Type B pancreatic cell (in vitro differentiated cells): Measurements from ENCODE around the gene PLCL1. TPM values are rescaled to one million over a fixed set of nuclear protein-coding genes. Genes with fewer than 3 reads are reported as not detected.

ENCODE experiments used
- DNase-seq: peaks from one replicate; pipeline ENCODE4 v3.0.0; 2021; ENCODE audit warnings: mixed read lengths; ENCODE audit not compliant: unreplicated experiment; ENCODE audit errors: extremely low spot score
- H3K27ac Mint-ChIP-seq: 2 replicates; pipeline ENCODE4 v1.8.0; 2021; ENCODE audit warnings: mild to moderate bottlenecking, mixed read lengths
- H3K27me3 Mint-ChIP-seq: 2 replicates; pipeline ENCODE4 v1.8.0; 2021; ENCODE audit warnings: mixed read lengths
- H3K36me3 Mint-ChIP-seq: 2 replicates; pipeline ENCODE4 v1.8.0; 2021; ENCODE audit warnings: mixed read lengths
- H3K4me1 Mint-ChIP-seq: one replicate; pipeline ENCODE4 v1.8.0; 2021; ENCODE audit warnings: mixed read lengths; ENCODE audit not compliant: unreplicated experiment
- H3K4me3 Mint-ChIP-seq: 2 replicates; pipeline ENCODE4 v1.8.0; 2021; ENCODE audit warnings: mild to moderate bottlenecking, mixed read lengths
- H3K9me3 Mint-ChIP-seq: 2 replicates; pipeline ENCODE4 v1.8.0; 2021; ENCODE audit warnings: mixed read lengths
- CTCF ChIP-seq: fragments of 200-600 bp; sonication (generic); conservative IDR thresholded peaks from 2 replicates; pipeline ENCODE4 v1.5.0; 2021; ENCODE audit warnings: antibody characterized with exemption, mild to moderate bottlenecking
- total RNA-seq: library from RNA; stranded (reverse); gene quantifications from 2 replicates; pipeline ENCODE4 v1.2.1, GENCODE V29; 2021; ENCODE audit warnings: low replicate concordance

PLCL1 gene
- total RNA-seq, 1 donor from 2014 or later, result 4.4 TPM

GRCh38 chr2:198113316-198113715 is 308.9 kb downstream of the PLCL1 start:
- H3K27ac Mint-ChIP-seq, result no peak overlapping the region
- H3K4me3 Mint-ChIP-seq, result no peak overlapping the region
- H3K36me3 Mint-ChIP-seq, result no peaks in the 10 kb centered on the region
- no peak for DNase-seq
- TF ChIP-seq CTCF, result no peak
- no peaks in the 10 kb centered on the region for H3K27me3 Mint-ChIP-seq
- H3K4me1 Mint-ChIP-seq, result peaks cover 4% of the 10 kb centered on the region
- H3K9me3 Mint-ChIP-seq, result no peaks in the 10 kb centered on the region

GRCh38 chr2:198114064-198114463 is 309.7 kb downstream of the PLCL1 start:
- Mint-ChIP-seq H3K4me3 (no peak overlapping the region), H3K9me3 (no peaks in the 10 kb centered on the region), H3K36me3 (no peaks in the 10 kb centered on the region), H3K4me1 (peaks cover 4% of the 10 kb centered on the region), H3K27me3 (no peaks in the 10 kb centered on the region), H3K27ac (no peak overlapping the region)
- no peak for DNase-seq
- TF ChIP-seq CTCF, result no peak

- Mint-ChIP-seq H3K27ac (no peak overlapping the region), H3K4me3 (no peak overlapping the region), H3K4me1 (peaks cover 4% of the 10 kb centered on the region), H3K36me3 (no peaks in the 10 kb centered on the region), H3K9me3 (no peaks in the 10 kb centered on the region), H3K27me3 (peaks cover 5% of the 10 kb centered on the region)
- TF ChIP-seq CTCF, result no peak
- DNase-seq, result no peak
Observed at GRCh38 chr2:198115201-198115600, 310.8 kb downstream of the PLCL1 start.

- H3K9me3 Mint-ChIP-seq, result peaks cover 7% of the 10 kb centered on the region
- peaks cover 4% of the 10 kb centered on the region for H3K4me1 Mint-ChIP-seq
- peaks cover 5% of the 10 kb centered on the region for H3K27me3 Mint-ChIP-seq
- no peak overlapping the region for H3K27ac Mint-ChIP-seq
- no peak for TF ChIP-seq CTCF
- DNase-seq, result no peak
- no peaks in the 10 kb centered on the region for H3K36me3 Mint-ChIP-seq
- H3K4me3 Mint-ChIP-seq, result no peak overlapping the region
Observed at GRCh38 chr2:198116756-198117155, 312.4 kb downstream of the PLCL1 start.

GRCh38 chr2:198117406-198118041 is 313.1 kb downstream of the PLCL1 start:
- peaks cover 7% of the 10 kb centered on the region for H3K9me3 Mint-ChIP-seq
- no peak for DNase-seq
- H3K27ac Mint-ChIP-seq, result no peak overlapping the region
- H3K36me3 Mint-ChIP-seq, result no peaks in the 10 kb centered on the region
- no peak for TF ChIP-seq CTCF
- peaks cover 4% of the 10 kb centered on the region for H3K4me1 Mint-ChIP-seq
- H3K27me3 Mint-ChIP-seq, result peaks cover 5% of the 10 kb centered on the region
- H3K4me3 Mint-ChIP-seq, result no peak overlapping the region

GRCh38 chr2:198127627-198128026 is 323.2 kb downstream of the PLCL1 start:
- Mint-ChIP-seq H3K9me3 (no peaks in the 10 kb centered on the region), H3K27ac (no peak overlapping the region), H3K4me1 (no peaks in the 10 kb centered on the region)

More at GRCh38 chr2:198127627-198128026, 323.2 kb downstream of the PLCL1 start:
- TF ChIP-seq CTCF, result peak; percentile 83
- Mint-ChIP-seq H3K36me3 (no peaks in the 10 kb centered on the region), H3K27me3 (peaks cover 19% of the 10 kb centered on the region), H3K4me3 (no peak overlapping the region)
- no peak for DNase-seq
